Osteocyte (in vitro differentiated cells): ENCODE data around the gene RASAL2. TPM values are rescaled to one million over a fixed set of nuclear protein-coding genes. Genes with fewer than 3 reads are reported as not detected.

Experiments used
- DNase-seq: peaks from one replicate; pipeline ENCODE4 v3.0.0; 2021; ENCODE audit warnings: mixed read lengths; ENCODE audit not compliant: unreplicated experiment; ENCODE audit errors: extremely low spot score
- H3K27ac Mint-ChIP-seq: one replicate; pipeline ENCODE4 v1.8.0; 2021; ENCODE audit warnings: mild to moderate bottlenecking, mixed read lengths; ENCODE audit not compliant: unreplicated experiment
- H3K27me3 Mint-ChIP-seq: one replicate; pipeline ENCODE4 v1.8.0; 2021; ENCODE audit warnings: mixed read lengths; ENCODE audit not compliant: unreplicated experiment
- H3K36me3 Mint-ChIP-seq: one replicate; pipeline ENCODE4 v1.8.0; 2021; ENCODE audit warnings: mixed read lengths; ENCODE audit not compliant: unreplicated experiment
- H3K4me1 Mint-ChIP-seq: one replicate; pipeline ENCODE4 v1.8.0; 2021; ENCODE audit warnings: mixed read lengths; ENCODE audit not compliant: unreplicated experiment
- H3K4me3 Mint-ChIP-seq: one replicate; pipeline ENCODE4 v1.8.0; 2021; ENCODE audit warnings: mild to moderate bottlenecking, moderate library complexity, mixed read lengths; ENCODE audit not compliant: unreplicated experiment
- H3K9me3 Mint-ChIP-seq: one replicate; pipeline ENCODE4 v1.8.0; 2021; ENCODE audit warnings: mixed read lengths; ENCODE audit not compliant: unreplicated experiment
- CTCF ChIP-seq: fragments of 200-600 bp; sonication (generic); IDR thresholded peaks from 2 replicates; pipeline ENCODE4 v1.5.0; 2021; ENCODE audit warnings: antibody characterized with exemption, mild to moderate bottlenecking, moderate library complexity
- total RNA-seq: library from RNA; stranded (reverse); gene quantifications from 2 replicates; pipeline ENCODE4 v1.2.1, GENCODE V29; 2021

Gene RASAL2
- total RNA-seq, 1 donor from 2014 or later: 34.2 TPM

GRCh38 chr1:178048883-178049282 lies 45.0 kb upstream of the RASAL2 start:
- TF ChIP-seq CTCF: no peak
- H3K27ac Mint-ChIP-seq: peak overlapping the region; percentile 61
- peaks cover 40% of the 10 kb centered on the region for H3K4me1 Mint-ChIP-seq
- H3K4me3 Mint-ChIP-seq: no peak overlapping the region
- H3K36me3 Mint-ChIP-seq: no peaks in the 10 kb centered on the region
- no peak for DNase-seq
- H3K27me3 Mint-ChIP-seq: no peaks in the 10 kb centered on the region
- no peaks in the 10 kb centered on the region for H3K9me3 Mint-ChIP-seq

GRCh38 chr1:178050084-178050483 lies 43.8 kb upstream of the RASAL2 start:
- DNase-seq: no peak
- Mint-ChIP-seq H3K27ac (no peak overlapping the region), H3K9me3 (no peaks in the 10 kb centered on the region), H3K36me3 (no peaks in the 10 kb centered on the region), H3K27me3 (no peaks in the 10 kb centered on the region), H3K4me3 (no peak overlapping the region), H3K4me1 (peaks cover 44% of the 10 kb centered on the region)
- TF ChIP-seq CTCF: no peak

DNA sequence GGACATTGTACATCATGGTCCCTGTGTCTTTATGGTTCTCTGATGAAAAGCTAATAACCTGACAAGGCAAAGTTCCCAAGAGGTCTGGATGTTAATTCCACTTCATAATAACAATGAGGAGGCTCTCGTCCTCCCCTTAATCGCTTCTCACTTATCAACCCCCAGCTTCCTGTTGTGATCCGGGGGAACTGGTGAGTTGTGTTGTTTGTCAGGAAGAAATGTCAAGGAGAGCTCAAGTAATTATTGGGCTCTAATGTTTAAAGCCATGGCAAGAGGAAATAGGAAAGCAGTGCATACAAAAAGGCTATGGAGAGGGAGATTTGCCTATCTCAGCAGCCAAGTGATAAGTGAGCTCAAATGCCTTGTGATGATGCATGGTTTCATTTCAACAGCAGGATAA lies 42.8 kb upstream of the RASAL2 start:
- TF ChIP-seq CTCF: no peak
- Mint-ChIP-seq H3K27ac (no peak overlapping the region), H3K4me1 (peaks cover 54% of the 10 kb centered on the region), H3K9me3 (no peaks in the 10 kb centered on the region), H3K27me3 (no peaks in the 10 kb centered on the region), H3K4me3 (no peak overlapping the region), H3K36me3 (no peaks in the 10 kb centered on the region)
- DNase-seq: no peak

DNA sequence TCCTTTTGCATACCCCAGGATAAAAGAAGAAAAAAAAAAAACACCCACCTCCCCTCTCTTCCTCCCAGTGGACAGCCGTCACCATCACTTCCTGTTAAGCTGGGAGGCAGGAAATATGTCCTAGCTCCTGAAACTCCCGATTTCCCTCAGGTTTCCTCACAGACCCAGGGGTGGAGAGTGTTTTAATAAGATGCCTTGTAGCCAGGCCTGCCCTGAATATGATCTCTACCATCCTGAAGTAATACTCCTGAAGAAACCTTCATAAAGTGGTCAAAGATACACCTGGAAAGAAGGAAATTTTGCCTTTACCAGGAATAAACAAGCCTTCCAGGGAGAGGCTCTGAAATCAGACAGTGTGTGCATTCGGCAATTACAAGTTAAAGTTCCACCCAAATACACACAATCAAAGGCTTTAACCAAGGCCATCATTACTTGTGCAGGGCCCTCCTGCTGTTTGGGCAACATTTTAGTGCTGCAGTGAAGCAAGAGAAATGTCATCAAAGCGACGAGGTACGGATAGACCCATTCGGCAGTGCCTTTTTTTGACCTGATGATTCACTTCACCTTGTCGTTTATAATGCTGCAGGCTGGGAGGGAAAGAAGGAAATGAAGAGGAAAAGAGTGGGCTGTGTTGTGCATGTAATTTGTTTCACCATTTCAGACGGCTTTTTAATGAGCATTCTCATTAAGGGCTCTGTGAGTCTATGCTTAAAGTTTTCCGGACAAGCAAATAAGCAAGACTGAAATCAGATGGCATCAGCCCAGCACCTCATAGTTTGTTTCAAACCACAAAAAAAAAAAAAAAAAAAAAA lies 41.0 kb upstream of the RASAL2 start:
- no peaks in the 10 kb centered on the region for H3K9me3 Mint-ChIP-seq
- H3K36me3 Mint-ChIP-seq: no peaks in the 10 kb centered on the region
- no peaks in the 10 kb centered on the region for H3K27me3 Mint-ChIP-seq
- peaks cover 58% of the 10 kb centered on the region for H3K4me1 Mint-ChIP-seq
- TF ChIP-seq CTCF: no peak
- no peak for DNase-seq
- H3K4me3 Mint-ChIP-seq: no peak overlapping the region
- H3K27ac Mint-ChIP-seq: peak overlapping the region; percentile 65

DNA sequence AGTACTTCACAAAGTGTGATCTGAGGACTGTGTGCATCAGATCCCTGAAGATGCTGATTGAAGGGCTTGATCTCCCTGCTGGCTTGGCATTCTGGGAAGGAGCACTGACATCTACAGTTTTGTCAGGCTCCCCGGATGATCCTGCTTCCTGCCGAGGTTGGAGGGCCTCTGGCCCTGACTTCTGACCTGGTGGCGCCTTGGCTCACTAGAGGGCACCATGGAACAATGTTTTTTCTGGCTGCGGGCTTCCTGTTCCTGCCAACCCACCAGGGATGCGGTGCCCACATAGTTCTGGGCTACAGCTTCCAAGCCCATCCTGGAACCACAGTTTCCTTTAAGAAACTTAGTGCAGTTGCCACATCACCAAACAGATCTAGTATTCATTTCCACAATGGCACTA lies 38.8 kb upstream of the RASAL2 start:
- no peaks in the 10 kb centered on the region for H3K9me3 Mint-ChIP-seq
- TF ChIP-seq CTCF: peak; percentile 37
- H3K27ac Mint-ChIP-seq: peak overlapping the region; percentile 19
- no peaks in the 10 kb centered on the region for H3K27me3 Mint-ChIP-seq
- DNase-seq: no peak
- no peaks in the 10 kb centered on the region for H3K36me3 Mint-ChIP-seq
- no peak overlapping the region for H3K4me3 Mint-ChIP-seq
- peaks cover 68% of the 10 kb centered on the region for H3K4me1 Mint-ChIP-seq
